Stomach (tissue), 4 donors: ENCODE measurements around the gene VBP1.

Experiments
- CTCF ChIP-seq, 7 experiments: fragments of 450-650 bp in 4 of 7; fragments of 200-600 bp in 3 of 7; sonication (generic) in 3 of 7; IDR thresholded peaks; one replicate each; pipeline ENCODE4 v1.5.1; 2016 to 2019; ENCODE audit warnings: antibody characterized with exemption in 7 of 7, control low read depth in 2 of 7, mild to moderate bottlenecking in 1 of 7
- POLR2A ChIP-seq, 4 donors: fragments of 450-650 bp; IDR thresholded peaks; one replicate each; pipeline ENCODE4 v1.6.1; 2016; ENCODE audit warnings: antibody characterized with exemption in 4 of 4, control low read depth in 2 of 4, mild to moderate bottlenecking in 1 of 4, moderate library complexity in 1 of 4
- POLR2AphosphoS5 ChIP-seq, 3 donors: sonication (generic); formaldehyde crosslinking; IDR thresholded peaks; one replicate each; pipeline ENCODE4 v1.6.1; 2016; ENCODE audit warnings: antibody characterized with exemption in 3 of 3

- TF ChIP-seq CTCF (IDR thresholded peaks at IDR 0.05) (no peak), POLR2AphosphoS5 (IDR thresholded peaks at IDR 0.05) (no peak), POLR2A (IDR thresholded peaks at IDR 0.05) (no peak)
Observed at GRCh38 chrX:155279873-155280272, 63.6 kb downstream of the VBP1 start.
